GM18907 (cell line): ENCODE results near the gene UTS2B.
A peak's percentile ranks its signal among the peaks of the same experiment; 100 is the strongest.
"Not testable (repeated sequence)": the region's sequence is repeated elsewhere in the genome, so short reads cannot be mapped to it uniquely, and the experiment has no call there.

Source experiments
- ATAC-seq: cut with Tn5 transposase; IDR thresholded peaks from one replicate; pipeline ENCODE4 v1.9.1; 2021; ENCODE audit warnings: mild to moderate bottlenecking, moderate library complexity; ENCODE audit not compliant: unreplicated experiment

UTS2B gene

DNA sequence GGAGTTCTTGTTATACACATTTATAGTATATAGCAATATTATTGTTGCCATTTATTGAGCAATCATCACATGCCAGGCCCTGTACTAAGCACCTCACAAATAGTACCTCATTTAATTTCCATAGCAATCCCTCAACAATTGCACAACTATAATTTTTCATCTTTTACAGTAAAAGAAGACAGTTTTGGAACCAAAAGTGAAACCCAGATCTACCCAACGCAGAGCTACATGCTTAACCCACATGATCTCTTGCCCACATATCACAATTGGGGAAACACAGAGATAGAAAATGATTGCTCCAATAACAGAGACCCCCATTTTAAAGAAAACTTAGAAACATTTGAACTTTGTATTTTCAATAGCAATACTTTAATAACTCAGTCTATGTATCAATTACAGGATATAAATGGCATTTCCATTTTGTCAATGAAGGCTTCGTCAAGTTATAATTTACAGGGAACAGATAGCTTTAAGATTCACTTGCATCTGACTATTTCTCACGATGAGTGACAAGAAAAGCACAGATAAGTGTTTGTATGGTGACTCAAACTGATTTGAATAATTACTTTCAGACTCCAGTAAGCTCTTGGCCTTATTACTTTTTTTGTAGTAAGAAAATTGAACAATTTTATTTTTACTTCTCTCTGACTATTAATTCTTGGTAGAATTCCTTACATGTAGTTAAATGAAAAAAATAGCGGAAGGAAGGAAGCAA is 39.9 kb downstream of the UTS2B start:
- ATAC-seq, result peak; percentile 88

DNA sequence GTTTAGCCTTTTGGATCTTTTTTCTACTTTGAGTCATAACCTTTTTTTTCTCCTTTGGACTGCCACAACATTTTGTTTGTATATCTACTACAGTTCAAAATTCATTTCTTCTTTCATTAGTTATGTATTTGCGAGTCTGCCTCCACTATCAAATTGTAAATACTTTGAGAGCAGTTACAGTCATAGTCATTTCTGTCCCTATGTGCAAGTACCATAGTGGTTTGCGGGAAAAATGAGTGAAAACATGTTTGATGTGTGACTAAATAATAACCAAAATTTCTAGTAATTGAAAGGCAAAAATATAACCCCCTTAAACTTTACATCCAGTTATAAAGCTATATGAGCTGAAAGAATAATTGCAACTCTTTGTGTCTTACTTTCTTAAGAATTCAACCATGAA is 46.9 kb downstream of the UTS2B start:
- peak; percentile 67 for ATAC-seq

DNA sequence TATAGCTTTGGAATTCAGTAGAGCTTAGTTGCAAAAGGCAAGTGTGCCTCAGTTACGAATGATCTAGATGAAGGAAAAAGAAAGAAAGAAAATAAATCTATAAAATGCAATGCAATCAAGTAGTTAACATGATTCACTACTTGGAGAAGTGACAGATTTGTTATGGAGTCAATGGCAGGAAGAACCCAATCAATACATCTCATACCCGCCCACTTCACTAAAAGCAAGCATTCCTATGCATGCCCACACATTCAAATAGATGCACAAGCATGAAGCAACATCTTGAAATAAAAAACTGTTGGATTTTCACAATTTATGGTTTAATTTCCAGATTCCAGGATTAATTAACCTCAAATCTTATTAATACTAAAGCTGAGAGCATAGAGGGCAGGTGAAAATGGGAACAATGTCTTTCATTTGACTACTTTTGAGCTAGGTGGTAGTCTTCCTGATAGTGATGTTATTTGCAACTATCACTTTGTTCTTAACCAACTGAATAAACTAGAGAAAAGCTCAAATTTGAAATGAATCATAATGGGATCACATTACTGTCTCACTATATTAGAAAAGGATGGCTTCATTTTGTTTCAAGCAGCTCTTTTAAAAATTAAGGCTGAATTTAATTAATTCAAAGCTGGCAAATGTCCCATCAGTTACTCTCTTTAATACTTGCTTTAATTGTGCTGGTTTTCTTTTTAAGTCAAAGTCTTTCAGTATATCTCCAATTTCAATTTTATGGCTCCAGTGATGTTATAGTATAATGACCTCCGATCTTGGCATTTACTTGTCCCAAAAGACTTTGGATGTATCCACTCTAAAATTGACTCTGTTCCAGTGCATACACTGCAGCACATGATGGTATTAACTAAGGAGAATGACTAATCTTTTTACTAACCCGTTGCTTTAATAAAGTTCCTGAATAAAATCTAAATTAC is 47.8 kb downstream of the UTS2B start:
- peak; percentile 16 for ATAC-seq

DNA sequence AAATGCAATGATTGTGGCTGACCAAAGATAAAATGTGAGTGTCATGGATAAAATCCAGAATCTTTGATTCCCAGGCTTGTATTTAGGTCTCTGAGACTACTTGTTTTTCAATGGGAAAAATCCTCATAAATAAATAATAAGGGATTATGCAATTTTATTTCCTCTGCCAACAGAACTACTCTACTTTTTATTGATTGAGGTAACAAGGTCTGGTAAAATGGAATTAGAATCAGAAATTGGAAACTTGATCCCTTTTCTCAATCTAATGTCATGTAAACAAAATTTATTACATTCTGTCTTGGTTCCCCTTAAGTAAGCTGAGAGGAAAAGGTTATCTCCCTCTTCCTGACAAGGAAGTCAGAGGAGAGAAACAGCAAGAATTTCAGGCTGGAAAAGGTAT is 49.4 kb downstream of the UTS2B start:
- ATAC-seq, result no peak

DNA sequence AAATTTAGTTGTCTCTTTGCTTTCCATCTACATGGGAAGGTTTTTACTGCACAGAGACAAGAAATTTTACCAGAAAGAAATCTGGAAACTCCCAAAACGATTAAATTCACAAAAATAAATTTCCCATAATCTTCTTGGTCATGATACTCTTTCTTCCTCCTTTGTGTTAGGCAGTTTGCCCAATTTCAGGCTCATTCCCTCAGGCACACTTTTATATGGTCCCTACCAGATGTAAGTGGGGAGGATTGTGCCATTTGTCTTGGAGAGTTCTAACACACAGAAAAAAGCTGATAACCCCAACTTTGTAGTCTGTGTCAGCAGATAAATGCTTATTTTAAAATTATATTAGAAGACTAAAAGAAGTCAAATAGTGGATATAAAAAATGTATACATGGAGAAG is 50.2 kb downstream of the UTS2B start:
- ATAC-seq, result no peak

DNA sequence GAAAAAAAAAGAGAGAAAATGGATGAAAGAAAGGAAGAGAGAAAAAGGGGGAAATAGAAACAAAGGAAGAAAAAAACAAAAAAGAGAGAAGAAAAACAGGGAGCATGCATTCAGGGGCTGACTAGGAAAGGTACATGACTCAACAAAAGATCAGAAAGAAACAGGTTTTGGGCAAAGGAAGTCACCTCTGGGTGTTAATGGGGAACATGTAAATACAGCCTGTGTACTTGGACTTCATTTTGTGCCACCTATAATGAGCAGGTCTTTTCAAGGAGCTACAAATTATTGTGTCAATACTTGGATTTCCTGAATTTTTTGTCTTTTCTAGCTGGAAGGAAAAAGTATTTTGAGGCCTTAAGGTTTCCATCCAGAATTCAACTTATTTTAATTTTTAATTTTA is 54.6 kb downstream of the UTS2B start:
- no peak for ATAC-seq

DNA sequence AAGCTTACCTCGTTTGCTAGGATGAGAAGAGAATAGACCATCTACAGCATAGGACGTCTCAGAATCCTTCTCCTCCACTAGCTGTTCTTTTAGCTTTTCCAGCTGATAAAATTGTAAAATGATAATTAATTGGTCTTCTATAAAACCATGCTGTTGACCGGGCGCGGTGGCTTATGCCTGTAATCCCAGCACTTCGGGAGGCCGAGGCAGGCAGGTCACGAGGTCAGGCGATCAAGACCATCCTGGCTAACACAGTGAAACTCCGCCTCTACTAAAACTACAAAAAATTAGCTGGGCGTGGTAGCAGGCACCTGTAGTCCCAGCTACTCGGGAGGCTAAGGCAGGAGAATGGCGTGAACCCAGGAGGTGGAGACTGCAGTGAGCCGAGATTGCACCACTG is 55.1 kb downstream of the UTS2B start:
- ATAC-seq, result not testable (repeated sequence)

DNA sequence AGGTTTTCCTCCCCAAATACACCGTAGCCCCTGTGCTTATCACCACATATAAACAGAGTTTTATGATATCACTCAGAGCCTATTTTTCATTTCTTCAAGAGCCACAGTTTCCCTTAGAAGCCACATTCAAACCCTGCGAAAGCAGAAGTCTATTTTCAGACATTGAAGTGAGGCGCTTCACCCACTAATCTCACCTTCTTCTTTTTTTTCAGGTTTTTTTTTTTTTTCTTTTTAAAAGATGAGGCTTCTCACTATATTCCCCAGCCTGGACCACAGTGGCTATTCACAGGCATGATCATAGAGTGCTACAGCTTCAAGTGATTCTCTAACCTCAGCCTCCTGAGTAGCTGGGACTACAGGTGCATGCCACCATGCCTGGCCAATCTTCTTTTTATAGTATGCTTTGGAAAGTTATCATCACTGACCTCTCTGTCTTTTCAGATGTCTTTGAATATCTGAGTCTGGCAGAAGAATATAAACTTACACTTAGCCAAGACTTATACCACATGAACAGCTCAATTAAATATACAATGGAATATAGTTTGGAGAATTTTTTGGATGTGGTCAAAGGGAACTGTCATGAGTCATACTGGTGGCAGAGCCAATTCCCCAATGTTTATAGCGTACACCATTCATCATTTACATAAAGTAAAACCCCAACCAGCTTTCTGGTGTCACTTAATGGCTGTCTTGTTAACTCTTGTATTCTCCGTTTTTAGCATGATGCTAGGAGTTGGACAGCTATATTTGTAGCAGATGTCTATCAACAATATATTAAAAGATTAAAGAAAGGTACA is 60.8 kb downstream of the UTS2B start:
- ATAC-seq, result peak; percentile 69

DNA sequence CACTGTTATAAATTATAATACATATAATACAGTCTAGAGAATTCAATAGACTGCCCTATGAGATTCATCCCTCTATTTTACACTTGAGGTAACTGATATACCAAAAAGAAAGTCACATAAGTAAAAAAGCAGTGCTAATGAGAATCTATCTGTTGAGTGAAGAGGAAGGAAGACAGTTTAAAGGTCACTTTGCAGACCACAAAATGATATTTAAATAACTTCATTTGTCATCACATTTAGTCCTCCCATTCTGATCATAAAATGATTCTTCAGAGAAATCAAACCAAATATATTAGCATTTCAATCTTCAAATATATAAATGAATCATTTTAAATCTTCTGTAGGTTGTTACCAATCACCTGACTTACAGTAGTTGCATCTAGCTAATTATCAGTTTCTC is 61.6 kb downstream of the UTS2B start:
- ATAC-seq, result no peak

DNA sequence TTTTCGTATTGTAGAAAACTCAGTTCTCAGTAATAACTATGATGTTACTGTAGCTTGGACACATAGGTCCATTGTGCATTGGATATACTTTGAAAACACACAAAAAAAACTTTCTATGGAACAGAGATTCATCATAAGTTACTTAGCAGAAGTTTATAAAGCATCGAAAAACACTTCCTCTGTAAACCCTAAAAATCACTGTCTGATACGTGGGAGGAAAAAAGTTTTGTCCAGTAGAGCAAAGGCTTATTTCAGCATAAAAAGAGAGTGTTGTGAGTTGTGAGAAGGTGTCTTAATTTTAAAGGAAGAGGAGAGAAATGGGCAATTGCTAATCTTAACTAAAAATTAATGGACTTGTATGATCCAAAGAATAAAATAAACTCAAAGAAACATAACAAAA is 66.5 kb downstream of the UTS2B start:
- no peak for ATAC-seq

DNA sequence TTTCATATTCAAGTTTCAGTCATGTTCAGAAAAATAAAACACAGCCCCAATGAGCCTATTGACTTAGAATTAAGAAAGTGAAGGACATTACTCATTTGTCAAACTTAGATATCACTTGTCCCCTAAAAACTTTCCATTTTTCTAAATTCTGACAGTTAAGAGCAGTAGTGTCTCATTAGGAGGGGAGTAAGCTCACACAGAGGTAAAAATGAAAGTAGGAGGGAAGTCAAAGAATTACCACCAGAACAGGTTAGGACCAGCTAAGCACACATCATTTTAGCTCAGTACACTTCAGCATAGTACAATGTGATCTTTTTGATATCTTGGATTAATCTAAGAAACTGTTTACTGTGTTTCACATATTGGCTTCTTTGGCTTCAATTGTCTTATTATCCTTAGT is 67.0 kb downstream of the UTS2B start:
- peak; percentile 87 for ATAC-seq

DNA sequence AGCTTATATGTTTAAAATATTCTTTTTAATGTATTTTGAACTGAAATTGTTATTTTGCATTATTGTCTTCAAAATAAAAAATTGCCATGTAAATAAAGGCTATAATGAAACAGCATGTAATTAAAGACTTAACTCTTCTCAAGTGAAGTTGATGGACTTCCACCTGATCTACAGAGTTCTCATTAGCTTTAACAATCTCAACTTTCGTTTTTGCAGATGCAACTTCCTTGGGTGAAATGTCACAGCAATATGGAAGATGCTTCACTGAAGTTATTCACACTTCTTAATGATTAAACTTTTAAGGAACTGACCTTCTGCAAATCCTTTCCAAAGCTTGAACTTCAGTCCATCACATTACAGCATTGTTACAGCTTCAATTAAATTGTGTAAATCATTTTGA is 67.7 kb downstream of the UTS2B start:
- ATAC-seq, result peak; percentile 76

DNA sequence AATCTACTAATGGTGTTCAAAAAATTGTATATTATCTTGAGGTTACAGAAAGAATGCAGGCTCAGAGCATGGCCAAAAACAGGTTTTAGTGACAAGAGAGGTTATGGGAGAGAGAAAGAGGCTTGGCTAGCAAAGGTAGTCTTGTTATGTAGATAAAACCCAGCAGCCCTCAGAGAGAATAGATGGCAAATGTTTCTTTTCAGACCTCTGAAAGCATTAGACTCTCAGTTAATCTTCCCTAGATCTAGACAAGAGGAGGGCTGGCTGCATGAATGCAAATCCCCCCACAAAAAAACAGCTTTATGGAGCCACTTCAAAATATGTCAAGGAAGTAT is 69.1 kb downstream of the UTS2B start:
- ATAC-seq, result no peak

DNA sequence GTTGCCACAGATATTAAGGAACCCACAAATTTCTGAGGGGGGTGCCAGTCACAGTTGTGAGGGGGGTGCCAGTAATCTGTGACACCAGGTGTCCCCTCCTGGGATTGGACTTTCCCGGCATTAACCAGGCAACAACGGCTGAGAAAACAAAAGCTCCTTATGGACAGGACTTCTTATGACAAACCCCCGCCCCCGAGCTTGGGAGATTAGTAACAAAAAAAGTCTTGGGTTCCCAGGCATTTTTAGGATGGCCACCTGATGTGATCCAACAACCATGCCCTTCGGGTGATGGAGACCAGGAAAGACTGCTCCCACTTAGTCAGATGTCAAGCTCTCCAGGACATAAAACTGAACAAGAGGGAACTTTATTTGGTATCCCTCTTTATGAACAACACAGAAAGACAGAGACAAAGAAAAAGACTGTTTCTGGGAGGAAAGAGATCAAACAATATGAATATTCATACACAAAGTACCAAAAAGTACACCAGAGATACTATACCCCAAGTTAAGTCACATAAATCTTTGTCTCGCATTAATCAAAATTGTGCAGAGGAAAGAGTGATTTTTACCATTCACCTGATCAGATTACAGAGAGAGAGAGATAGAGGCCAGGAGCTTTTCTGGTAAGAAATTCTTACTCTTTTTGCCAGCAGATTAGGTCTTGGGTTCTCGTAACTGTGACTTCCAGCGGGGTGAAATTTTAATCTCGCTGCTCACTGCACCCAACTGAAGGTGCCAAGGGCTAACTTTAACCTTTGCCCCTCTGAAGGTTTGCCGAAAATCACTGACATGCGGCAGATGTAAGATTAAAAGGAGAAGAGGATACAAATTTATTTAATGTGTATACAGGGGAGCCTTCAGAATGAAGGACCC is 69.7 kb downstream of the UTS2B start:
- ATAC-seq, result no peak

DNA sequence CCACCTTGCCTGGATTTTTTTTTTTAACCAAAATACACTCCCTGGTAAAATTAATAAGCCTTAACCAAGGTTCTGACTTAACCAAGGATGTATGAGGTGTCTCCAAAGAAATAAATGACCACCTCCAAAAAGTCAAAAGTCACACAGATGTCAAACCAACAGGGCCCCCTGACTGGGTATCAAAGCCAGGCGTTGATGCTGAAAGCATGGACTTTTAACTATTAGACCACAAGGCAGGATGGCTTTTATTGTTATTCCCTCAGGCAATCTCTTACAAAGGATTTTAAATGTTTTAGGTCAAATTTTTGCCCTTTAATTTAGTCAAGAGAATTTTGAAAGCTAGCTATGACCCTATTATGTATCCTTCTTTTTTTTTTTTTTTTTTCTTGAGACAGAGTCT is 70.8 kb downstream of the UTS2B start:
- ATAC-seq, result no peak

DNA sequence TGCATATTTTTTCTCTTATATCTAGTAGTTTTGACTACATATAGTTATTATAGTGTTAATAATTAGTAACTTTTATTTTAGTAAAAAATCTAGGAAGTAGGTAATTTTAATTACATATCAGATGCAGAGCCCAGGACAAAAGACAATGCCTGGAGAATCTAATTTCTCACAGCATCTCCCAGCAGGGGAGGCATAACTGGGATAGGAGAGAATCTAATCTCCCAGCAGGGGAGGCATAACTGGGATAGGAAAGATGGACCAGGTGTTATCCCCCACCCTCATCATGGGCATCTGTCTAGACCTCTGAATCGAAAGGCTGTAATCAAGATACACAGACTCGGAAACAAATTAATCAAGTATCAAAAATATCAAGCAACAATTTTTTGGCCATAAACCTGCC is 73.0 kb downstream of the UTS2B start:
- no peak for ATAC-seq

DNA sequence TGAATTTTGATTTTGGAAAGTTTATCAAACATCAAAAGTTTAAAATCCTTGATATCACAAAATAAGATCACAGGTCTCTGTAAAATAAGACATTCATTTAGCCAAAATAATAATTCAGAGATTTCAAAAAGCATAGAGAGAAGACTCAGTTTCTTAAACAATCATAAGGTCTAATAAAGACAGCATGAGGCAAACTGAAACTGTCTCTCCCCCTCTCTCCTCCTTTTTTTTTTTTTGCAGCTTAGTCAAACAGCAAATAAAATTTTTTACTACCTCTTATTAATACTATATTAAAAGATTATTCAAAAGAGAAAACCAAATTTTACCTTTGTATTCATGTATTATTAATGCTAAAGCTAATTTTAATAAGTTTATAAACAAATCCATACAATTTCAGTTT is 73.9 kb downstream of the UTS2B start:
- ATAC-seq, result no peak

DNA sequence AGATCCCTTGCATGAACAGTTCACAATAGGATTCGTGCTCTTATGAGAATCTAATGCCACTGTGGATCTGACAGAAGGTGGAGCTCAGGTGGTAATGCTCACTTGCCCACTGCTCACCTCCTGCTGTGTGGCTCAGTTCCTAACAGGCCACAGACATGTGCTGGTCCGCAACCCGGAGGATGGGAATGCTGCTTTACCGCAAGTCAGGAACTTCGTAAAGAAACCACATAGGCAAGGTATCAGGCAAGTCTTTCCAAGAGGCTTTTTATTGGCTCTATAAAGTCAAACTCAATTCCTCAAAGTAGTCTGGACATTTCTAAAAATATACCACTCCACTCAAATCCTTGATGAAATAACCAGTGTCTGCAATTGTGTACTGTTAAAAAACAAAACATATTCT is 75.2 kb downstream of the UTS2B start:
- ATAC-seq, result no peak

DNA sequence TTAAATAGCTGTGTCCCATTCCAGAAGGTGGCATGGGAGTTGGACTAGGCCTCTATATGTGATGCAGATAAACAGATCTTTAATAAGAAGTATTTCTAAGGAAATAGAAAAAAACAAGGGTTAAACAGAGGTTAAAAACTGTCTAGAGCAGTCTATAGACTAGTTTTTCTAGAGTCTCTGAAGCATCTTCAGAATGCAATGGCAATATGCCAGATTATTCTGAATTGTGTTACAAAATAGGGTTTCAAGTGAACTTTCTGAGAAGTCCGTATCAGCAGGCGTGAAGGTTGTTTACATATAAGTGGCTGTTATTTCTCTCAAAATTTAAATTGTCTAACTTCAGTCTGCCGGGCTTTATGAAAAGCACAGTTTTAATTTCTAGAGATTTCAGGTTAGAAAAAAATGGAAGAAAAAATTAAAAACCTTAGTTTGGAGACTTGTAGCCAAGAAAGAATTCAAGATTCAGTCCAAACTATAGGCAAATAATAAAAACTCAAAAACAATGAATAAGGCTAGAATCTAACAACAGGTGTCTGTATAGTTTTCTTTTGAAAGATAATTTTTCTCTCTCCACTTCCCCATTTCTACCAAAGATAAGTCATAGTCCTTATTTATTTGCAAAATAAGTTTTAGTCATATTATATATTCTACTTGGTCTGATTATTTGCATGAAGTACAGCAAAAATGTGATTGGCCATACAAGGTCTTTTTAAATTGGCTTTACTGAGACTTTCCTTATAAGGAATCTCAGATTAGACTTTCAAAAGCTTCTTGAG is 76.0 kb downstream of the UTS2B start:
- no peak for ATAC-seq
